Retina (tissue), 1 donor: Measurements from ENCODE around the gene PSD4.
A peak's percentile ranks its signal among the peaks of the same experiment; 100 is the strongest.

Experiments used
- DNase-seq: peaks from one replicate; pipeline ENCODE4 v3.0.0-alpha.2; 2016

Gene PSD4

GRCh38 chr2:113169002-113169530, 4.7 kb upstream of the PSD4 start:
- DNase-seq = no peak

- no peak for DNase-seq
These were observed 4.2 kb upstream of the PSD4 start for GRCh38 chr2:113169586-113169985.

DNA sequence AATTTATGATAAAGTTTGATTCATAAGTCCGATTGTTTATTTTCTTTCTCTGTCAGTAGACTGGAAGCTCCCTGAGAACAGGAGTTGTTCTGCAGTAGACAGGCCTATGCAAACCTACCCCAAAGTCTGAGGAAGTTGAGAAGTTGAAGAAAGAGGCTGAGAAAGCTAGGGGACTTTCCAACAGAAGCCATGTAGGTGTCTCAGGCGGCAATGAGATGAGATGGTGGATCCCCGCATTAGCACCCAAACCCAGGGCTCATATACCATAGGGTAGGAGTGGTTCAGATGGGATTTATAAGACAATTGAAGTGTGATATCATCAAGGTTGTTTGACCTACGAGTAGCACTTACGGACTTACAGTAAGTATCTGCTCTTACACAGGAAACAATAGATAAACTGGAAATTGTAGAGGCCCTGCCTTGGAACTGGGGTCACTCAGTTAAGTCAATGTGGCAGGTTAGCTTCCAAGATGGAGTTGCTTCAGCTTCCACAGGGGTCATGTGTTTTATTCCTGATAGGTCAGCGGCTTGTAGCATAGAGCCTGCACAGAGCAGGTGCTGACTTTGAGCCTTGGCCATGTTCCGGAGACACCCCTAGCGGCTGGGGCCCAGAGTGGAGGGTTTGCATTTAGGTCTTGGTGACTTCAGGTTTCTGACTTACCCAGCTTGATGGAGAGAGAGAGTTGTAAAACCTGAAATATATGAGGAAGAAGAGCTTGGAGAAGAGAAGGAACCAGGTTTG, 2.3 kb upstream of the PSD4 start:
- no peak for DNase-seq

DNA sequence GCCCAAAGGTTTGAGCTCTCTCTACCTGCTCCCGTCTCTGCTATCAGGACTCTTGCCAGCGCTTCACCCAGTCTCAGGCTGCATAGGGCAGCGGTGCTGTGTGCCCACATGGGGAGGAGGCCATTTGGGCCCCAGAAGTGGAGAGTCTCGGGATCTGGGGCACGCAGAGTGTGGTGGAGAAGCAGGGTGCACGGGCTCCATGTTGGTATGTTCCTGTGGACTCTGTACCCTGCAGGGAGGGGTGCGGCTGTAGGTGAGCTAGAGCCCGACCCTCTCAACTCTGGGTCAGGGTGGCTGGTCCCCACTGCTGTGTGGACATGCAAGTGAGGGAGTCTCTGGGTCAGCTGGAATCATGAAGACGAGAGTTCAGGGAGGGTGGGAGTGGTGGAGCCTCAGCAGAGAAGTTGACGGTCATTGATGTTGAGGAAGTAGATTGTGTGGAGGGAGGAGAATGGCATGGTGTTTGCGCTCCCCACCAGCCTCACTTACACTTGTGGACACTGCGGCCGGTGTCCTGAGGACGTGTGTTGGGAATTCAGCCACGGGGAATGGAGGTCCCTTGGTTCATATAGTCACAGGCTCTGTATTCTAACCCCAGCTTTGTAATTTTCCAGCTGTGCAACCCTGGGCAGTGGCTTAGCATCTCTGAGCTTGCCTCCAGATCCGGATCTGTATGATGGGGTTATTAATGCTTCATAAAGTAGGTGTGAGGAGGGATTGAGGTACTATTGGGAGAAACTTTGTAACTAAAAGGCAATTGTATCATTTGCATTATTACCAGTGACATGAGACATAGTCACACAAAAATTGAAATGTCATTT, 840 bp upstream of the PSD4 start:
- DNase-seq = no peak

DNA sequence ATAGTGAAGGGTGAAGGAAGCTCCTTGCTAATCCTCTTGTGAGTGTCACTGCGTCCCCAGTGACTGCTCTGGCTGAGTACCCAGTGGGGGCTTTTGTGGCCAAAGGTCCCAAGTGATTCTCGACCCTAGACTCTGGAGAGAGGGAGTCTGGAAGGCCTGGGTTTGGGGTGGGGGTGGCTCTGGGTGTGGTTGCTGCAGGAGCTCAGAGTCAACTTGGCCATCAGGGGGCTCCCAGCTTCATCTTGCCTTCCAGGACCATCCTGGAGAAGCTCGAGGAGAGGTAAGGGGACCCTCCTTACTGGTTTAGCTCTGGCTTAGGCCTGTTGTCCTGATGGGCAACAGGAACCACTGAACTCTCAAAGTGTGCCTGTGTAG, 592 bp downstream of the PSD4 start:
- no peak for DNase-seq

DNA sequence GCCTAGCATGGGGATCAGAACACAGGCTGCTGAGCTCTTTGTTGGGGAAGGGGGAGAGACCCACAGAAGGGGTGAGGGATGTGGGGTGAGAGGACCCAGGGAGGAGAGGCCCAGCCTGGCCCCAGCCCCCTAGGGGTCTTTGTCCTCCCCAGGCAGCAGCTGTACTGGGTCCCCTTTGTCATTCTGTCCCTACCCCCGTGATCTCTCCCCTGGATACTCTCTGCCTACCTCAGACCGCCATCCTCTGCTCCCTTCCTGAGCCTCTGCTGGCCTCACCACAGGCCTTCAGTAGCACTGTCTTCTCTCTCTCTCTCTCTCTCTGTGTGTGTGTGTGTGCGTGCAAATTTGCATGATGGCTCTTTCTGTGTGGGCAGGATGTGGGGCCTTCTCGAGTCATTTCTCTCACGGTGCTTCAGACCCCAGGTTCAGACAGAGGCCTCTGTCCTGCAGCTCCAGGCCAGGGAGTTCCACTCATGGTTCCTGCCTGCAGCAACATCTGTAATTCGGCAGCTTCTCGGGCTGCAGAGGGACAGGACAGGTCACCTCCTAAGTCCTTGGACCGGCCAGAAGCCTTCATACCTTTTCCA, 1.4 kb downstream of the PSD4 start:
- peak; percentile 52 for DNase-seq

DNA sequence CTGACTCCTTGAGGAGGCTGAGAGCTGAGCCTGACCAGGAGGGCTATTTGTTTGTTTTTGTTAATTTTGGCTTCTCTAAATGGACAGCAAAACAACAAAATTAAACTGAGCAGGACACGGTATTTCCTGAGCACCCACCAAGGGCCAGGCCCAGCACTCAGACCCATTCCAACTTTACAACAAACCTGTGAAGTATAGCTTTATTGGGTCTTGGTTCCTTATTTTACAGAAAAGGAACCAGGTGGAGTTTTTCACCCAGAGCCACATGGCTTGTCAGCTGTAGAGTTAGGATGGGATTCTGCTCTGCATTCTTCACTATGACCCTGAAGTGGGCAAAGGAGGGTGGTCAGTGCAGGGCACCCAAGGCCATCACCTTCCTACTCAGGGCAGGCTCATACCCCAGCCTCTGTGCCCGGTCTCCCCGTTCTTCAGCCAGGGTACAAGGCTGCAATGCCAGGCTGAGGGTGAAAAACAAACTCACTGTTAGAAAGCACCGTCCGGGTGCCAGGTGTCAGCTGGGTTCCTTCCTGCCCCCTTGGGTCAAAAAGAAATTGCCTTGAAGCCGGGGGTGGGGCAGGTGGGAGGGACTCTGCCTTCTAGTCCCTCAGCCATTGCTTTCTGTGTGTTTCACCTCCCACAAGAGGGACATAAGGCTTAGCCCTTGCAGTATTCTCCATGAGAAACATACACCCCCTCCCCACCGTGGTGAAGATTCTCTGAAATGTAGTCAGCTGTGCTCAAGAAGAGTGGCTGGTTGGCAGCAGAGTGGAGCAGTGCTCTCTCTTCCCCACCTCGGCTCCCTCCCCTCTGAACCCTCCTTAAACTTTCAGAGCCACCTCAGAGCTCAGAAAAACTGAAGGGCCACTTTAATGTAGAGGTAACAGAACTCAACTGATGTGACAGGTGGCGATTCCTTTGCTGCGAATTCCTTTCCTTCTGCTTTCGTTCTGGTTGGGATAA, 2.2 kb downstream of the PSD4 start:
- DNase-seq = no peak

- no peak for DNase-seq
These were observed 3.1 kb downstream of the PSD4 start for GRCh38 chr2:113176696-113177355.

GRCh38 chr2:113178069-113178746, 4.4 kb downstream of the PSD4 start:
- DNase-seq = no peak

DNA sequence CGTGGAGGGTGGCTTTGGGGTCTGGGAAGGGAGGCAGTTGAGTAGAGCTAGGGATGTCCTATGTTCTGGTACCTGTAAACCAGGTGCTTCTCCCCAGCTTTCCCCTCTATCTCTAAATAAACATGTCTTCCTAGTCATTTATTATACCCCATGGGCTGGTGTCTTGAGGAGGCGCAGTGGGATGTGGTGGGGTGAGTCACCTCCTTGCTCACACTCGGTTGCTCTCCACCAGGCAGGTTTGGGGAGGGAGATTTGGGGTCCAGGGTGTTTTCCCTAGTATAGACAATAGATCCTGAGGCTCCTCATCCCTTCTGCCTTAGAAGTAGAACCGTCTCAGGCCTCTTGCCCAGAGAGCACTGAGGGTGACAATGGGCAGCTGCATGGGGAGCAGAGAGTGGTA, 5.1 kb downstream of the PSD4 start:
- DNase-seq = no peak

GRCh38 chr2:113179446-113180045, 5.8 kb downstream of the PSD4 start:
- no peak for DNase-seq

DNA sequence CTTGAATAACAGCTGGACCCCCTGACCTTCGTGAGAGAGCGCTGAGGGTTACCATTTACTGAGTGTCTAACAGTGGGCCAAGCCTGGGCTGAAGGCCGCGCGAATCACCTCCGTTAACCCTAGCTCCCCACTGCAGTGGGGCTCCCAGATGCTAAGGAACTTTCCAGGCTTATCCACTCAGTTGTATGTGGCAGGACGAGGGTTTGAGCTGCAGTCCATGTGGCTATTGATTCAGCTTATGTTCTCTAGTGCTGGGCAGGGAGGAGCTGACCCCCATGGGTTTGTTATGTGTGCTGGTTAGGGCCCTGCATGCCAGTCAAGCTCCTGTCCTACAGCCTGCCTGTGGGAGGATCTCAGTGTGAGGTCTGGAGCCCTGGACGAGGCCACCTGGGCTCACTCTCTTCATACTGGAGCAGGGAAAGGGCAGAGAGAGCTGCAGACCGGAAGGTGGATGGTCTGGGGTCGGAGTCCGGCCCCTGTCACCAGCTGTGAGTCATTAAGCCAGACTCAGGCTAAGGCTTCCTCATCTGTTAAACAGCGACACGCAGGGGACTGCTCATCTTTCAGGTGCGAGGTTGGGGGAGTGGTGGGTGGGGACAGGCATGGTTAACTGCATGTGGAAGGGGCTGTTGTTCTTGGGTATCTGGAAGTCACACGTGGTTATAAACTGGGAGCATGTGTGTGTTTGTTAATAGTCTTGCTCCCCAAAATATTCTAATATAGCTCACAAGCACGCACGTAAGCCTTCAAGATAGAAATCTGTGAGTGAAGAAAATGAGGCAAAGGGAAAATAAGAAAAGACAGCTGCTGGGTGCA, 6.6 kb downstream of the PSD4 start:
- DNase-seq = no peak

- no peak for DNase-seq
These were observed 7.7 kb downstream of the PSD4 start for GRCh38 chr2:113181258-113182051.

DNA sequence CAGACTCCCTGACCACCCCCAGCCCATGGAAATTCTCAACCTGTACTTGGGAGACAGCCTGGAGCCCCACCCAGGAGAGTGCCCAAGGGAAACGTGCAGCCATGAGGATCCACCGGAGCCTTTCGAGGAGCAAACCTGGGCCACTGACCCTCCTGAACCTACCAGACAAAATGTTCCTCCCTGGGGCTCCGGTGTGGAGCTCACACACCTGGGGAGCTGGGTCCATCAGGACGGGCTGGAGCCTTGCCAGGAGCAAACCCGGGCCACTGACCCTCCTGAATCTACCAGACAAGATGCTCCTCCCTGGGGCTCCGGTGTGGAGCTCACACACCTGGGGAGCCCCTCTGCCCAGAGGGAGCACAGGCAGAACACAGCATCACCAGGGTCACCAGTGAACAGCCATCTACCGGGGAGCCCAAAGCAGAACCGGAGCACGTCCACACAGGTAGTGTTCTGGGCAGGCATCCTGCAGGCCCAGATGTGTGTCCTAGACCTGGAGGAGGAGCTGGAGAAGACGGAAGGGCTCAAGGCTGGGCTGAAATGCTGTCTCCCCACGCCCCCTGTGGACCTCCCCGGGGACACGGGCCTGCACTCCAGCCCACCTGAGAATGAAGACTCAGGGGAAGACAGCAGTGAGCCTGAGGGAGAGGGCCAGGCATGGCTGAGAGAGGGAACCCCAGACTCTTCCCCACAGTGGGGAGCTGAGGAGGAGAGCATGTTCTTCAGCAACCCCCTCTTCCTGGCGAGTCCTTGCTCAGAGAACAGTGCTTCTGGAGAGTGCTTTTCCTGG, 8.9 kb downstream of the PSD4 start:
- no peak for DNase-seq

DNA sequence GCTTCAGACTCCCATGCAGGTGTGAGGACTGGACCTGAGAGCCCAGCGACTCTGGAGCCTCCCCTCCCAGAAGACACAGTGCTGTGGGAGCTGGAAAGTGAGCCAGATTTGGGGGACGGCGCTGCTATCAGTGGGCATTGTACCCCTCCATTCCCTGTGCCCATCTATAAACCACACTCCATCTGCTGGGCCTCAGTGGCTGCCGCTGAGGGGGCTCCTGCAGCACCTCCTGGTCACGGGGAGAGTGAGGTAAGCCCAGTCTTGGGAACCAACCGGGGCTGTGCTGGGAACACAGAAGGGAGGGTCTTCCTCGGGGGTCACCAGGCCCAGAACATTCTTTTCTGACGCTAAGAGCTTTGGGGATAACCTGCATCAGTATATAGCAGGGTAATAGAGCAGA, 9.5 kb downstream of the PSD4 start:
- no peak for DNase-seq

DNA sequence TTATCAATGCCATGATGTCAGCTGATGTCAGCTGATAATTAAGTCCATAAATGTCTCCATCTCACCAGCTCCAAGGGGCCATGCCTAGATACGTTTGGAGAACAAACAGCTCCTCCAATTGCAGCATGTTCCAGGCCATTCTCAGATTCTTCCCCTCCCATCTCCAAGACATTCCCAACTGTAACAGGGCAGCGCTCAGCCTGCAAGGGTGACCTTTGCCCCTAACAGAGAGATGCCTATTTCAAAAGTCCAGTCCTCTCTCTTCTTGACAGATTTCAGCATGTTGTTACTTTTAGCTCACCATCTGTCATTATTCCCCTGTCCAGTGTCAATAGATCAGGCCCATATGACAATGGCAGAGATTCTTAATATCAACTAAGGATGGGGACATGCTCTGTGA, 9.9 kb downstream of the PSD4 start:
- DNase-seq = no peak

DNA sequence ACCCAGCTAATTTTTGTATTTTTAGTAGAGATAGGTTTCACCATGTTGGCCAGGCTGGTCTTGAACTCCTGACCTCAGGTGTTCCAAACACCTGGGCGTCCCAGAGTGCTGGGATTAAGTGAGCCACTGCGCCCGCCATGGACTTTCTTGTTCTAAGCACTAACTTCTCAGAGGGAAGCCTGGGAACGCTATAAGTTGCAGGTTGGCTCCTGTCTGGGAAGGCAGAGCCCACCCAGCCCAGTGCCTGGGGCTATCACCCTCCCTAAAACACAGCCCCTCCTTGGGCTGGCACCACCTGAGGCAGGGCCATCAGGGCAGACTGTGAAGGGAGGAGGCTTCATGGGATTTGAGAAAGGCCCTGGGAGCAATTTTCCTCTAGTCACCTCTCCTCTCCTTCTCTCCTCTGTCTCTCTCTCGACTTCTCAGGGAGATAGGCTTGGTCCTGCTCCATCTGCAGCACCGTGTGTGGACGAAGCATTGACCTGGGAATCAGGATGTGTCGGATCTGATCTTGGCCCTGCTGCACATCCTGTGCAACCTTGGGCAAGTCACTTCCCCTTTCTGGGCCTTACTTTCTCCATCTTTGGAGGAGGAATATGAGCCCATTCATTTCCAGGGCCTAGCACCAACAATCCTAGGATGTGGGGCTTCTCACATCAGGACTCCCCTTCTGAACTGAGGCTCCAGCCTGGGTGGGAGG, 10.9 kb downstream of the PSD4 start:
- DNase-seq = no peak
